ENCODE results near the gene KCNJ8.

KCNJ8 gene

DNA sequence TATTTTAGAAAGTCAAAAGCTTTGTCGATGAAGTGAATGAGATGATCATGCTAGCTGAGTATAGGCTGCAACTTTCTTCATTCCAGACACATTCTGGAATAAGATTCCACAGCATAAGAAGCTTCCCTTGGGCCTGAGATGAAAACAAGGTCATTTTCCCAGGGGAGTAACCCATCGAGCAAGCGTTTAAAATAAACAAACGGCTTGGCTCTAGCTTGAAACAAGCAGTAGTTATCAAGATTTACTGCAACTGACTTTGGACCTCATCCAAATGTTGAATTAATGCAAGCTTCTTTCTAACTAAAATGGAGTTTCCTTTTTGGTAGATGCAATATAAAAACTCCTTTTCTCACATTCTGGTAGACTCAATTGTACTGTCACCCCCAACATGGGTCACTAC is 23.0 kb downstream of the KCNJ8 start:
- H3K4me1 ChIP-seq (ENCODE audit: low read length) = no peaks in the 10 kb centered on the region
- H3F3A ChIP-seq (ENCODE audit: insufficient read depth, low read length) = no peaks in the 10 kb centered on the region
- no peaks in the 10 kb centered on the region for H3K36me3 ChIP-seq (replicated peaks; ENCODE audit: insufficient read depth, low read length)
- H3K27ac ChIP-seq (ENCODE audit: low read length) = no peak overlapping the region
- H3K4me2 ChIP-seq (ENCODE audit: low read depth, low read length) = no peak overlapping the region
- H2AFZ ChIP-seq (ENCODE audit: low read length) = no peak overlapping the region
- no peaks in the 10 kb centered on the region for H4K20me1 ChIP-seq (ENCODE audit: insufficient read depth, low read length)
- H3K9me3 ChIP-seq (replicated peaks; ENCODE audit: insufficient read depth, low read length) = no peaks in the 10 kb centered on the region
- no peak overlapping the region for H3K9ac ChIP-seq (ENCODE audit: low read length)
- no peak overlapping the region for H3K4me3 ChIP-seq (ENCODE audit: low read length)
- DNase-seq = no peak
- no peaks in the 10 kb centered on the region for H3K79me2 ChIP-seq (ENCODE audit: low read length)
- TF ChIP-seq EZH2 (optimal IDR thresholded peaks at IDR 0.05; ENCODE audit: low read depth, low read length) (no peak), EZH2phosphoT487 (IDR thresholded peaks at IDR 0.05; ENCODE audit: low read length) (no peak)
- no peaks in the 10 kb centered on the region for H3K27me3 ChIP-seq (replicated peaks; ENCODE audit: insufficient read depth, low read length)
- no peaks in the 10 kb centered on the region for H3K9me2 ChIP-seq (replicated peaks; ENCODE audit: insufficient read depth, low read length)

DNA sequence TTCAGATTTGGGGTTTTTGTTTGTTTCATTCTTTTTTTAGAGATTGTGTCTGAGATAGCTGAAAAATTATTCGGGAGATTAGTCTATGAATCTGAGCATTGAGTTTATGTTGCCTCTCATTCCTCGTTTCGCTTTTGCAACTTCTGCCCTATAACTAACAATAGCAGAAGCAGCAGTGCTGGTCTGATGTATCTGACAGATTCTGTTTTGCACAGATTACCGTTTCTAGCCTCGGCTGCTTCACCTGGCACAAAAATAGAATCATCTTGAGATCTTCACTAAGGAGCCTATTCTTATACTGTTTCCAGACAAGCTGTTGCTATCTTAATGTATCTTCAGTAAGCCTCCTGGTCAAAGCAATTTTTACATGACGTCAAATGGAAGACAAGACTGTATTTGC is 29.2 kb downstream of the KCNJ8 start:
- TF ChIP-seq EZH2 (optimal IDR thresholded peaks at IDR 0.05; ENCODE audit: low read depth, low read length) (no peak), EZH2phosphoT487 (IDR thresholded peaks at IDR 0.05; ENCODE audit: low read length) (no peak)
- TF ChIP-seq, protein P1, sequence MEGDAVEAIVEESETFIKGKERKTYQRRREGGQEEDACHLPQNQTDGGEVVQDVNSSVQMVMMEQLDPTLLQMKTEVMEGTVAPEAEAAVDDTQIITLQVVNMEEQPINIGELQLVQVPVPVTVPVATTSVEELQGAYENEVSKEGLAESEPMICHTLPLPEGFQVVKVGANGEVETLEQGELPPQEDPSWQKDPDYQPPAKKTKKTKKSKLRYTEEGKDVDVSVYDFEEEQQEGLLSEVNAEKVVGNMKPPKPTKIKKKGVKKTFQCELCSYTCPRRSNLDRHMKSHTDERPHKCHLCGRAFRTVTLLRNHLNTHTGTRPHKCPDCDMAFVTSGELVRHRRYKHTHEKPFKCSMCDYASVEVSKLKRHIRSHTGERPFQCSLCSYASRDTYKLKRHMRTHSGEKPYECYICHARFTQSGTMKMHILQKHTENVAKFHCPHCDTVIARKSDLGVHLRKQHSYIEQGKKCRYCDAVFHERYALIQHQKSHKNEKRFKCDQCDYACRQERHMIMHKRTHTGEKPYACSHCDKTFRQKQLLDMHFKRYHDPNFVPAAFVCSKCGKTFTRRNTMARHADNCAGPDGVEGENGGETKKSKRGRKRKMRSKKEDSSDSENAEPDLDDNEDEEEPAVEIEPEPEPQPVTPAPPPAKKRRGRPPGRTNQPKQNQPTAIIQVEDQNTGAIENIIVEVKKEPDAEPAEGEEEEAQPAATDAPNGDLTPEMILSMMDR (IDR thresholded peaks at IDR 0.05; ENCODE audit: low read length) = no peak
- no peaks in the 10 kb centered on the region for H3F3A ChIP-seq (ENCODE audit: insufficient read depth, low read length)
- H3K4me1 ChIP-seq (ENCODE audit: low read length) = no peaks in the 10 kb centered on the region
- H3K4me2 ChIP-seq (ENCODE audit: low read depth, low read length) = no peak overlapping the region
- H3K9ac ChIP-seq (ENCODE audit: low read length) = no peak overlapping the region
- no peaks in the 10 kb centered on the region for H4K20me1 ChIP-seq (ENCODE audit: insufficient read depth, low read length)
- no peak overlapping the region for H3K4me3 ChIP-seq (ENCODE audit: low read length)
- no peaks in the 10 kb centered on the region for H3K27me3 ChIP-seq (replicated peaks; ENCODE audit: insufficient read depth, low read length)
- H3K9me2 ChIP-seq (replicated peaks; ENCODE audit: insufficient read depth, low read length) = no peaks in the 10 kb centered on the region
- no peaks in the 10 kb centered on the region for H3K36me3 ChIP-seq (replicated peaks; ENCODE audit: insufficient read depth, low read length)
- no peaks in the 10 kb centered on the region for H3K79me2 ChIP-seq (ENCODE audit: low read length)
- no peak overlapping the region for H2AFZ ChIP-seq (ENCODE audit: low read length)
- no peak for DNase-seq
- H3K27ac ChIP-seq (ENCODE audit: low read length) = no peak overlapping the region
- H3K9me3 ChIP-seq (replicated peaks; ENCODE audit: insufficient read depth, low read length) = no peaks in the 10 kb centered on the region

DNA sequence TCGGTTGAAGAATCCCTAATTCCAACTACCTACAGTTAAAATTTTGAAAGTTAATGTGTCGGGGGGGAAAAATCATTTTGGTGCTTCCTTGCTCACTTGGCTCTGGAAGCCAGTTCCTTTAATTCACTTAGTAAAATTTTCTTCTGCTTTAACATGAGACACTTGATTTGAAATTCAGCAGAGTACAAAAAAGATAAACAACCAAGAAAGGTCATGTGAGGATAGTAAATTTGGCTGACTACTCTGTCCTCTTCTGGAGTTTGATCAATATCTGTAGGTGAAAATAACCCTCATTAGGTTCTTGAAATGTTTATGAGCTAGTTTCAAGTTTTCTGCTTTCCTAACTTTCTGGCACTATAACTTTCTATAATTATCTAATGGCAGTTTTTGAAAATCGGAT is 43.4 kb downstream of the KCNJ8 start:
- Histone ChIP-seq H3K4me2 (ENCODE audit: low read depth, low read length) (no peak overlapping the region), H3K9ac (ENCODE audit: low read length) (no peak overlapping the region), H3K9me2 (replicated peaks; ENCODE audit: insufficient read depth, low read length) (no peaks in the 10 kb centered on the region), H3K27me3 (replicated peaks; ENCODE audit: insufficient read depth, low read length) (no peaks in the 10 kb centered on the region), H3K4me1 (ENCODE audit: low read length) (no peaks in the 10 kb centered on the region), H3K36me3 (replicated peaks; ENCODE audit: insufficient read depth, low read length) (no peaks in the 10 kb centered on the region), H3K27ac (ENCODE audit: low read length) (no peak overlapping the region), H3K4me3 (ENCODE audit: low read length) (no peak overlapping the region), H4K20me1 (ENCODE audit: insufficient read depth, low read length) (no peaks in the 10 kb centered on the region), H3F3A (ENCODE audit: insufficient read depth, low read length) (no peaks in the 10 kb centered on the region), H2AFZ (ENCODE audit: low read length) (no peak overlapping the region), H3K79me2 (ENCODE audit: low read length) (no peaks in the 10 kb centered on the region), H3K9me3 (replicated peaks; ENCODE audit: insufficient read depth, low read length) (no peaks in the 10 kb centered on the region)
- TF ChIP-seq EZH2 (optimal IDR thresholded peaks at IDR 0.05; ENCODE audit: low read depth, low read length) (no peak), EZH2phosphoT487 (IDR thresholded peaks at IDR 0.05; ENCODE audit: low read length) (no peak)
- DNase-seq = no peak

DNA sequence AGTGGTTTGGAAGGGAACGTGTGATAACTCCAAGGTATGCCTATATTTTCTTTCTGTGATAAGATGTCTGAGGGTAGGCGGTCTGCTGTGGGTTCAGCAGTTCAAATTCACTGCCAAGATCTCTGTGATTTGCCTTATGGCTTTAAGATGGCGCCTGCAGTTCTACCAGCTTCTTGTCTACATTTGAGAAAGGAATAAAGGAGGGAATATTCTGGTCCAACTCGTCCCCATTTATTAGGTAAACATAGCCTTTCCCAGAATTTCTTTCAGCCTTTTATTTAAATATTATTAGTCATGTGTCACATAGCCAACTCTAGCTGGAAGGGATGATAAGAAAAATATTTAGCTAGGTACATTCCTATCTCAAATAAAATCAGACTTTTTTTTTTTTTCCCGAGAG is 48.8 kb downstream of the KCNJ8 start:
- TF ChIP-seq, protein P1 (IDR thresholded peaks at IDR 0.05; ENCODE audit: low read length) = no peak
- no peak for TF ChIP-seq EZH2phosphoT487 (IDR thresholded peaks at IDR 0.05; ENCODE audit: low read length)
- no peak for TF ChIP-seq EZH2 (optimal IDR thresholded peaks at IDR 0.05; ENCODE audit: low read depth, low read length)
- H3K4me2 ChIP-seq (ENCODE audit: low read depth, low read length) = no peak overlapping the region
- no peaks in the 10 kb centered on the region for H3K27me3 ChIP-seq (replicated peaks; ENCODE audit: insufficient read depth, low read length)
- no peak overlapping the region for H2AFZ ChIP-seq (ENCODE audit: low read length)
- no peaks in the 10 kb centered on the region for H3K9me2 ChIP-seq (replicated peaks; ENCODE audit: insufficient read depth, low read length)
- no peak for DNase-seq
- H3K9me3 ChIP-seq (replicated peaks; ENCODE audit: insufficient read depth, low read length) = no peaks in the 10 kb centered on the region
- no peaks in the 10 kb centered on the region for H3F3A ChIP-seq (ENCODE audit: insufficient read depth, low read length)
- H3K79me2 ChIP-seq (ENCODE audit: low read length) = no peaks in the 10 kb centered on the region
- H3K4me1 ChIP-seq (ENCODE audit: low read length) = no peaks in the 10 kb centered on the region
- H3K27ac ChIP-seq (ENCODE audit: low read length) = no peak overlapping the region
- H4K20me1 ChIP-seq (ENCODE audit: insufficient read depth, low read length) = no peaks in the 10 kb centered on the region
- no peaks in the 10 kb centered on the region for H3K36me3 ChIP-seq (replicated peaks; ENCODE audit: insufficient read depth, low read length)
- H3K9ac ChIP-seq (ENCODE audit: low read length) = no peak overlapping the region
- H3K4me3 ChIP-seq (ENCODE audit: low read length) = no peak overlapping the region
